K562 (cell line): Measurements from ENCODE around the gene DCLK3. TPM values are rescaled to one million over a fixed set of nuclear protein-coding genes. Genes with fewer than 3 reads are reported as not detected.

Experiments
- ATAC-seq: fragments of 200-7000 bp; cut with Tn5 transposase; 3 replicates; pipeline ENCODE4 v1.9.1; 2020; ENCODE audit warnings: moderate library complexity
- BruUV-seq: library from RNA; stranded (reverse); fragments of 400-500 nt; replicated peaks from 2 replicates; lab custom pipeline; 2021; lab: Mats Ljungman, UMichigan
- CTCF ChIA-PET: fragments of 300-600 bp; formaldehyde crosslinking; extraction: SDS; loops from one replicate; lab custom pipeline; 2021; ENCODE audit warnings: low intra/inter-chr PET ratio; lab: Yijun Ruan, JAX
- POLR2A ChIA-PET: fragments of 300-600, 350-650 bp; sonication (Branson Sonifier 250); formaldehyde crosslinking; extraction: SDS; loops from one replicate; lab custom pipeline; 2021; ENCODE audit warnings: antibody characterized with exemption, inconsistent platforms; lab: Yijun Ruan, JAX
- DNase-seq, 4 experiments: peaks; one replicate each; pipeline versions ENCODE4 v3.0.0 to v3.0.0-alpha.2; 2011 to 2018; ENCODE audit warnings: low spot score in 3 of 4, mixed read lengths in 3 of 4; ENCODE audit errors: extremely low read depth in 1 of 4
- FAIRE-seq: peaks from 2 replicates; lab custom pipeline; 2011; peaks lifted over from hg19 to GRCh38; lab: Jason Lieb, UNC
- H2AFZ ChIP-seq: 2 replicates; pipeline ENCODE4 v1.6.0; 2011; ENCODE audit warnings: low read depth, low read length, control low read depth, inconsistent platforms
- H3K27ac ChIP-seq: fragments of 200-600 bp; 3 replicates; pipeline ENCODE4 v1.8.0; 2011; ENCODE audit warnings: low read depth, mild to moderate bottlenecking, control low read depth, inconsistent platforms, low read length, moderate library complexity, mixed read lengths; ENCODE audit errors: extremely low read depth
- H3K27me3 ChIP-seq, 2 experiments: fragments of 300-600 bp in 1 of 2; 2 replicates in 1 of 2; 3 replicates in 1 of 2; pipeline versions ENCODE4 v1.6.0 to v1.8.0; 2011; ENCODE audit warnings: inconsistent platforms in 2 of 2, low read length in 2 of 2, mild to moderate bottlenecking in 1 of 2, mixed read lengths in 1 of 2, moderate library complexity in 1 of 2; ENCODE audit not compliant: control insufficient read depth in 2 of 2, insufficient read depth in 2 of 2
- H3K36me3 ChIP-seq: fragments of 300-600 bp; 3 replicates; pipeline ENCODE4 v1.8.0; 2011; ENCODE audit warnings: mild to moderate bottlenecking, low read length, inconsistent platforms; ENCODE audit not compliant: control insufficient read depth, insufficient read depth
- H3K4me1 ChIP-seq, 2 experiments: fragments of 200-600 bp in 1 of 2; replicated peaks in 1 of 2; 2 replicates in 1 of 2; 3 replicates in 1 of 2; pipeline versions ENCODE4 v1.5.1 to v1.8.0; 2011; ENCODE audit warnings: inconsistent platforms in 2 of 2, low read length in 2 of 2, mild to moderate bottlenecking in 1 of 2, mixed read lengths in 1 of 2, moderate library complexity in 1 of 2; ENCODE audit not compliant: control insufficient read depth in 2 of 2, insufficient read depth in 2 of 2
- H3K4me2 ChIP-seq: 2 replicates; pipeline ENCODE4 v1.6.1; 2011; ENCODE audit warnings: low read length, control low read depth, inconsistent platforms, mixed read lengths; ENCODE audit not compliant: insufficient read depth
- H3K4me3 ChIP-seq: fragments of 200-600 bp; sonication (generic), shearing (Covaris generic); 2 replicates; pipeline ENCODE4 v1.5.1; 2016; ENCODE audit warnings: control low read depth, inconsistent platforms
- H3K79me2 ChIP-seq: fragments of 200-600 bp; 3 replicates; pipeline ENCODE4 v1.8.0; 2011; ENCODE audit warnings: low read length, inconsistent platforms; ENCODE audit not compliant: control insufficient read depth, insufficient read depth
- H3K9ac ChIP-seq, 2 experiments: 2 replicates each; pipeline versions ENCODE4 v1.6.0 to v1.6.1; 2011; ENCODE audit warnings: low read depth in 2 of 2, low read length in 2 of 2, control low read depth in 1 of 2, inconsistent platforms in 1 of 2, mild to moderate bottlenecking in 1 of 2, mixed read lengths in 1 of 2; ENCODE audit not compliant: insufficient read depth in 1 of 2
- H3K9me1 ChIP-seq: one replicate; pipeline ENCODE4 v1.6.0; 2011; ENCODE audit warnings: inconsistent platforms, mild to moderate bottlenecking, low read length, moderate library complexity; ENCODE audit not compliant: control insufficient read depth, insufficient read depth
- H3K9me3 ChIP-seq: replicated peaks from 2 replicates; pipeline ENCODE4 v1.5.1; 2011; ENCODE audit warnings: low read depth, low read length, inconsistent platforms; ENCODE audit not compliant: control insufficient read depth, insufficient read depth
- H4K20me1 ChIP-seq: replicated peaks from 2 replicates; pipeline ENCODE4 v1.6.1; 2011; ENCODE audit warnings: low read length, inconsistent platforms, mixed read lengths; ENCODE audit not compliant: control insufficient read depth, insufficient read depth
- ADNP ChIP-seq: fragments of 200-800 bp; sonication (Bioruptor generic); IDR thresholded peaks from 2 replicates; pipeline ENCODE4 v1.6.1; 2016; ENCODE audit warnings: missing genetic modification characterization, missing compliant biosample characterization
- CHD4 ChIP-seq: fragments of 200-600 bp; sonication (generic); IDR thresholded peaks from 3 replicates; pipeline ENCODE4 v1.6.1; 2012; ENCODE audit warnings: low read depth, mild to moderate bottlenecking, mixed read lengths, low read length, inconsistent platforms; ENCODE audit not compliant: insufficient read depth, insufficient replicate concordance, poor library complexity, severe bottlenecking
- FOXK1 ChIP-seq: sonication (generic); formaldehyde crosslinking; IDR thresholded peaks from 2 replicates; pipeline ENCODE4 v1.8.0; 2022; ENCODE audit warnings: missing genetic modification reagents, mild to moderate bottlenecking, borderline replicate concordance
- KDM1A ChIP-seq, 2 experiments: fragments of 450-650 bp; IDR thresholded peaks; 2 replicates each; pipeline ENCODE4 v1.6.1; 2016; ENCODE audit warnings: mild to moderate bottlenecking in 2 of 2
- MAZ ChIP-seq, 2 experiments: fragments of 450-650 bp in 1 of 2; sonication (generic) in 1 of 2; formaldehyde crosslinking; IDR thresholded peaks in 1 of 2; conservative IDR thresholded peaks in 1 of 2; 2 replicates each; pipeline versions ENCODE4 v1.4.0 to v1.5.0; 2020; ENCODE audit warnings: mild to moderate bottlenecking in 1 of 2, missing genetic modification reagents in 1 of 2
- NBN ChIP-seq: fragments of 450-650 bp; IDR thresholded peaks from 2 replicates; pipeline ENCODE4 v1.6.1; 2016; ENCODE audit warnings: low read depth, mild to moderate bottlenecking
- PTTG1 ChIP-seq: fragments of 450-650 bp; IDR thresholded peaks from 2 replicates; pipeline ENCODE4 v1.6.1; 2016; ENCODE audit warnings: low read depth, mild to moderate bottlenecking, missing genetic modification characterization, missing compliant biosample characterization
- RB1 ChIP-seq: fragments of 450-650 bp; IDR thresholded peaks from 2 replicates; pipeline ENCODE4 v1.6.1; 2017; ENCODE audit warnings: low read depth, mild to moderate bottlenecking
- RBM39 ChIP-seq: fragments of 200-400 bp; formaldehyde crosslinking; optimal IDR thresholded peaks from 2 replicates; pipeline ENCODE3; 2018; ENCODE audit warnings: low read depth, low read length
- SAFB ChIP-seq: fragments of 200-400 bp; formaldehyde crosslinking; IDR thresholded peaks from 2 replicates; pipeline ENCODE4 v1.6.1; 2017; ENCODE audit warnings: low read depth, low read length, borderline replicate concordance
- SRF ChIP-seq, 2 experiments: fragments of 250-450, 450-650 bp in 1 of 2; sonication (Bioruptor Pico) in 1 of 2; sonication (generic) in 1 of 2; formaldehyde crosslinking; IDR thresholded peaks; 2 replicates each; pipeline versions ENCODE4 v1.5.0 to v1.5.1; 2020 to 2022; ENCODE audit warnings: mild to moderate bottlenecking in 1 of 2, missing genetic modification reagents in 1 of 2
- ZNF124 ChIP-seq: sonication (generic); formaldehyde crosslinking; IDR thresholded peaks from 2 replicates; pipeline ENCODE4 v1.8.1; 2022; ENCODE audit warnings: missing genetic modification reagents
- ZNF316 ChIP-seq: fragments of 450-650 bp; IDR thresholded peaks from 2 replicates; pipeline ENCODE4 v1.6.1; 2016
- ZNF507 ChIP-seq: conservative IDR thresholded peaks from 2 replicates; pipeline ENCODE4 v1.6.1; 2017; ENCODE audit warnings: missing genetic modification characterization, missing compliant biosample characterization
- ZNF584 ChIP-seq: fragments of 200-800 bp; sonication (Bioruptor generic); IDR thresholded peaks from 2 replicates; pipeline ENCODE4 v1.6.1; 2016; ENCODE audit warnings: low read depth, mild to moderate bottlenecking, missing genetic modification characterization, missing compliant biosample characterization
- WGBS: fragments of 100-300 bp; shearing (Covaris generic); methylation state at CpG from one replicate; pipeline ENCODE4 v1.1.6; 2016; ENCODE audit warnings: low coverage, mixed read lengths; ENCODE audit not compliant: insufficient coverage; ENCODE audit errors: missing lambda C conversion rate; 5-methylcytosine and 5-hydroxymethylcytosine counted together
- in situ Hi-C: fragments of 300-500 bp; cut with MboI; formaldehyde crosslinking; loops from 4 replicates; pipeline ENCODE4 v1.15.0; 2018; ENCODE audit warnings: inconsistent platforms, mixed read lengths
- intact Hi-C: fragments of 100-400 bp; cut with micrococcal nuclease; formaldehyde crosslinking; loops from 2 replicates; pipeline ENCODE4 v1.14.2; 2022
- polyA plus RNA-seq, 8 experiments: library from polyadenylated mRNA; depleted of rRNA in 4 of 8; stranded (reverse) in 5 of 8; unstranded in 3 of 8; fragments of >200 nt; fragmentation: Nextera tagmentation in 2 of 8; fragmentation: Illumina TruSeq in 1 of 8; extraction: Ambion mirVana in 2 of 8; extraction: Trizol in 1 of 8; gene quantifications; 2 replicates each; pipeline versions ENCODE4 v1.2.1 to v1.2.3, GENCODE V29; 2011 to 2014; ENCODE audit warnings: inconsistent platforms in 1 of 8, missing spikeins in 1 of 8
- total RNA-seq, 7 experiments: library from RNA; depleted of rRNA in 6 of 7; stranded (reverse); fragments of >200 nt in 6 of 7; fragmentation: Illumina TruSeq in 2 of 7; extraction: Trizol in 2 of 7; gene quantifications; 2 replicates each; pipeline versions ENCODE4 v1.2.1 to v1.2.3, GENCODE V29; 2011 to 2021; ENCODE audit warnings: low replicate concordance in 1 of 7

Gene DCLK3
- total and polyA plus RNA-seq, 9 of the 15 experiments (the other 6 are each of a cell fraction or from before 2014, with no cell fraction given) = not detected

- ChIA-PET POLR2A (interaction anchor here (1.3 kb wide), 1 partner anchor 21 kb away, joined by 3 read pairs; no protein-coding TSS in a partner anchor), CTCF (no interaction called here)
- DNase-seq (no peak), FAIRE-seq (no peak), ATAC-seq (no peak)
- WGBS = 9% methylated on average over 10 of the region's 10 CpGs
- no peaks in the 10 kb centered on the region for H3K36me3 ChIP-seq
- intact Hi-C loops (no loop called here), in situ Hi-C loops (no loop called here)
- no peaks in the 10 kb centered on the region for H3K9me3 ChIP-seq
- peaks cover 0 to 8% of the 10 kb centered on the region in 2 experiments; a peak in 1 of 5 replicates for H3K4me1 ChIP-seq
- H3K9ac ChIP-seq = no peak overlapping the region
- BruUV-seq = no TSS peak
- H3K4me3 ChIP-seq = no peak overlapping the region
- peaks cover 4 to 20% of the 10 kb centered on the region in 2 experiments; a peak in 4 of 5 replicates for H3K27me3 ChIP-seq
- no peaks in the 10 kb centered on the region for H4K20me1 ChIP-seq
- no peak overlapping the region for H2AFZ ChIP-seq
- H3K79me2 ChIP-seq = no peaks in the 10 kb centered on the region
- no peak overlapping the region for H3K4me2 ChIP-seq
- H3K27ac ChIP-seq = no peak overlapping the region
- H3K9me1 ChIP-seq = no peaks in the 10 kb centered on the region
- TF ChIP-seq CHD4 (peak; percentile 39), ZNF124 (CRISPR knock-in tag) (no peak), RB1 (no peak), ZNF316 (no peak), SRF (CRISPR knock-in tag; IDR thresholded peaks at IDR 0.05) (no peak), FOXK1 (CRISPR knock-in tag) (no peak), PTTG1 (tag) (no peak), KDM1A (IDR thresholded peaks at IDR 0.05) (0 out of 4 replicates have a peak, but pooled peaks of 1 of the 2 experiments have one; percentile 22), ZNF507 (no peak), SAFB (no peak), ZNF584 (no peak), NBN (no peak), ADNP (0 out of 2 replicates have a peak, but pooled peaks have one; percentile 17), MAZ (CRISPR knock-in tag; conservative IDR thresholded peaks at IDR 0.05 in 1 of 2, IDR thresholded peaks at IDR 0.05 in 1 of 2) (no peak), RBM39 (no peak)
These were observed 1.2 kb downstream of the DCLK3 start for GRCh38 chr3:36762918-36763849.
